ENCODE data around the gene TRIML2.

The TRIML2 gene

GRCh38 chr4:188107931-188108843 is 1.2 kb downstream of the TRIML2 start:
- Histone ChIP-seq H3K4me1 (ENCODE audit: control insufficient read depth in 2 of 2, insufficient read depth in 2 of 2, low read length in 2 of 2) (no peaks in the 10 kb centered on the region), H3K27me3 (ENCODE audit: control insufficient read depth in 2 of 2, insufficient read depth in 2 of 2, low read length in 2 of 2) (no peaks in the 10 kb centered on the region), H3K4me3 (ENCODE audit: low read length in 2 of 2) (no peak overlapping the region), H3K36me3 (ENCODE audit: control insufficient read depth in 2 of 2, insufficient read depth in 2 of 2, low read length in 2 of 2) (no peaks in the 10 kb centered on the region), H3K27ac (ENCODE audit: low read depth in 2 of 2, low read length in 2 of 2) (no peak overlapping the region), H3K9me3 (ENCODE audit: control insufficient read depth in 2 of 2, low read length in 2 of 2) (no peaks in the 10 kb centered on the region), H3K9ac (ENCODE audit: low read depth in 1 of 2, low read length in 2 of 2) (no peak overlapping the region)

- Histone ChIP-seq H3K4me1 (ENCODE audit: control insufficient read depth in 2 of 2, insufficient read depth in 2 of 2, low read length in 2 of 2) (no peaks in the 10 kb centered on the region), H3K27me3 (ENCODE audit: control insufficient read depth in 2 of 2, insufficient read depth in 2 of 2, low read length in 2 of 2) (no peaks in the 10 kb centered on the region)
Observed at GRCh38 chr4:188106454-188106853, 2.9 kb downstream of the TRIML2 start.

GRCh38 chr4:188092824-188093223 is 16.6 kb downstream of the TRIML2 start:
- Histone ChIP-seq H3K9ac (ENCODE audit: low read depth in 1 of 2, low read length in 2 of 2) (no peak overlapping the region), H3K27ac (ENCODE audit: low read depth in 2 of 2, low read length in 2 of 2) (no peak overlapping the region), H3K9me3 (ENCODE audit: control insufficient read depth in 2 of 2, low read length in 2 of 2) (no peaks in the 10 kb centered on the region), H3K4me3 (ENCODE audit: low read length in 2 of 2) (no peak overlapping the region), H3K4me1 (ENCODE audit: control insufficient read depth in 2 of 2, insufficient read depth in 2 of 2, low read length in 2 of 2) (no peaks in the 10 kb centered on the region), H3K36me3 (ENCODE audit: control insufficient read depth in 2 of 2, insufficient read depth in 2 of 2, low read length in 2 of 2) (no peaks in the 10 kb centered on the region), H3K27me3 (ENCODE audit: control insufficient read depth in 2 of 2, insufficient read depth in 2 of 2, low read length in 2 of 2) (no peaks in the 10 kb centered on the region)

More at GRCh38 chr4:188106454-188106853, 2.9 kb downstream of the TRIML2 start:
- Histone ChIP-seq H3K36me3 (ENCODE audit: control insufficient read depth in 2 of 2, insufficient read depth in 2 of 2, low read length in 2 of 2) (no peaks in the 10 kb centered on the region), H3K4me3 (ENCODE audit: low read length in 2 of 2) (no peak overlapping the region), H3K9ac (ENCODE audit: low read depth in 1 of 2, low read length in 2 of 2) (no peak overlapping the region), H3K27ac (ENCODE audit: low read depth in 2 of 2, low read length in 2 of 2) (no peak overlapping the region), H3K9me3 (ENCODE audit: control insufficient read depth in 2 of 2, low read length in 2 of 2) (no peaks in the 10 kb centered on the region)

GRCh38 chr4:188086858-188087257 is 22.5 kb downstream of the TRIML2 start:
- H3K4me3 ChIP-seq (ENCODE audit: low read length in 2 of 2), result no peak overlapping the region
- no peaks in the 10 kb centered on the region for H3K27me3 ChIP-seq (ENCODE audit: control insufficient read depth in 2 of 2, insufficient read depth in 2 of 2, low read length in 2 of 2)
- H3K4me1 ChIP-seq (ENCODE audit: control insufficient read depth in 2 of 2, insufficient read depth in 2 of 2, low read length in 2 of 2), result no peaks in the 10 kb centered on the region
- no peaks in the 10 kb centered on the region for H3K36me3 ChIP-seq (ENCODE audit: control insufficient read depth in 2 of 2, insufficient read depth in 2 of 2, low read length in 2 of 2)
- H3K9me3 ChIP-seq (ENCODE audit: control insufficient read depth in 2 of 2, low read length in 2 of 2), result no peaks in the 10 kb centered on the region
- no peak overlapping the region for H3K27ac ChIP-seq (ENCODE audit: low read depth in 2 of 2, low read length in 2 of 2)
- H3K9ac ChIP-seq (ENCODE audit: low read depth in 1 of 2, low read length in 2 of 2), result no peak overlapping the region

GRCh38 chr4:188082796-188083195 is 26.6 kb downstream of the TRIML2 start:
- Histone ChIP-seq H3K4me3 (ENCODE audit: low read length in 2 of 2) (no peak overlapping the region), H3K4me1 (ENCODE audit: control insufficient read depth in 2 of 2, insufficient read depth in 2 of 2, low read length in 2 of 2) (no peaks in the 10 kb centered on the region), H3K27me3 (ENCODE audit: control insufficient read depth in 2 of 2, insufficient read depth in 2 of 2, low read length in 2 of 2) (no peaks in the 10 kb centered on the region), H3K27ac (ENCODE audit: low read depth in 2 of 2, low read length in 2 of 2) (no peak overlapping the region), H3K9ac (ENCODE audit: low read depth in 1 of 2, low read length in 2 of 2) (no peak overlapping the region), H3K36me3 (ENCODE audit: control insufficient read depth in 2 of 2, insufficient read depth in 2 of 2, low read length in 2 of 2) (no peaks in the 10 kb centered on the region), H3K9me3 (ENCODE audit: control insufficient read depth in 2 of 2, low read length in 2 of 2) (no peaks in the 10 kb centered on the region)

- Histone ChIP-seq H3K9ac (ENCODE audit: low read depth in 1 of 2, low read length in 2 of 2) (no peak overlapping the region), H3K36me3 (ENCODE audit: control insufficient read depth in 2 of 2, insufficient read depth in 2 of 2, low read length in 2 of 2) (no peaks in the 10 kb centered on the region)
Observed at GRCh38 chr4:188078116-188078515, 31.3 kb downstream of the TRIML2 start.

GRCh38 chr4:188076169-188076568 is 33.2 kb downstream of the TRIML2 start:
- no peaks in the 10 kb centered on the region for H3K27me3 ChIP-seq (ENCODE audit: control insufficient read depth in 2 of 2, insufficient read depth in 2 of 2, low read length in 2 of 2)
- H3K4me1 ChIP-seq (ENCODE audit: control insufficient read depth in 2 of 2, insufficient read depth in 2 of 2, low read length in 2 of 2), result no peaks in the 10 kb centered on the region
- H3K9ac ChIP-seq (ENCODE audit: low read depth in 1 of 2, low read length in 2 of 2), result no peak overlapping the region
- H3K27ac ChIP-seq (ENCODE audit: low read depth in 2 of 2, low read length in 2 of 2), result no peak overlapping the region
- H3K9me3 ChIP-seq (ENCODE audit: control insufficient read depth in 2 of 2, low read length in 2 of 2), result no peaks in the 10 kb centered on the region
- H3K4me3 ChIP-seq (ENCODE audit: low read length in 2 of 2), result no peak overlapping the region
- no peaks in the 10 kb centered on the region for H3K36me3 ChIP-seq (ENCODE audit: control insufficient read depth in 2 of 2, insufficient read depth in 2 of 2, low read length in 2 of 2)

More at GRCh38 chr4:188078116-188078515, 31.3 kb downstream of the TRIML2 start:
- Histone ChIP-seq H3K27ac (ENCODE audit: low read depth in 2 of 2, low read length in 2 of 2) (no peak overlapping the region), H3K27me3 (ENCODE audit: control insufficient read depth in 2 of 2, insufficient read depth in 2 of 2, low read length in 2 of 2) (no peaks in the 10 kb centered on the region), H3K4me1 (ENCODE audit: control insufficient read depth in 2 of 2, insufficient read depth in 2 of 2, low read length in 2 of 2) (no peaks in the 10 kb centered on the region), H3K4me3 (ENCODE audit: low read length in 2 of 2) (no peak overlapping the region), H3K9me3 (ENCODE audit: control insufficient read depth in 2 of 2, low read length in 2 of 2) (no peaks in the 10 kb centered on the region)

GRCh38 chr4:188061083-188061482 is 48.3 kb downstream of the TRIML2 start:
- Histone ChIP-seq H3K9me3 (ENCODE audit: control insufficient read depth in 2 of 2, low read length in 2 of 2) (no peaks in the 10 kb centered on the region), H3K27me3 (ENCODE audit: control insufficient read depth in 2 of 2, insufficient read depth in 2 of 2, low read length in 2 of 2) (no peaks in the 10 kb centered on the region), H3K27ac (ENCODE audit: low read depth in 2 of 2, low read length in 2 of 2) (no peak overlapping the region), H3K9ac (ENCODE audit: low read depth in 1 of 2, low read length in 2 of 2) (no peak overlapping the region), H3K4me3 (ENCODE audit: low read length in 2 of 2) (no peak overlapping the region), H3K4me1 (ENCODE audit: control insufficient read depth in 2 of 2, insufficient read depth in 2 of 2, low read length in 2 of 2) (no peaks in the 10 kb centered on the region), H3K36me3 (ENCODE audit: control insufficient read depth in 2 of 2, insufficient read depth in 2 of 2, low read length in 2 of 2) (no peaks in the 10 kb centered on the region)

- no peaks in the 10 kb centered on the region for H3K36me3 ChIP-seq (ENCODE audit: control insufficient read depth in 2 of 2, insufficient read depth in 2 of 2, low read length in 2 of 2)
- H3K9ac ChIP-seq (ENCODE audit: low read depth in 1 of 2, low read length in 2 of 2), result no peak overlapping the region
- no peak overlapping the region for H3K27ac ChIP-seq (ENCODE audit: low read depth in 2 of 2, low read length in 2 of 2)
- no peaks in the 10 kb centered on the region for H3K9me3 ChIP-seq (ENCODE audit: control insufficient read depth in 2 of 2, low read length in 2 of 2)
- H3K4me3 ChIP-seq (ENCODE audit: low read length in 2 of 2), result no peak overlapping the region
- H3K27me3 ChIP-seq (ENCODE audit: control insufficient read depth in 2 of 2, insufficient read depth in 2 of 2, low read length in 2 of 2), result no peaks in the 10 kb centered on the region
- no peaks in the 10 kb centered on the region for H3K4me1 ChIP-seq (ENCODE audit: control insufficient read depth in 2 of 2, insufficient read depth in 2 of 2, low read length in 2 of 2)
Observed at GRCh38 chr4:188053302-188053701, 56.1 kb downstream of the TRIML2 start.

- no peak overlapping the region for H3K9ac ChIP-seq (ENCODE audit: low read depth in 1 of 2, low read length in 2 of 2)
- H3K27ac ChIP-seq (ENCODE audit: low read depth in 2 of 2, low read length in 2 of 2), result no peak overlapping the region
- H3K4me1 ChIP-seq (ENCODE audit: control insufficient read depth in 2 of 2, insufficient read depth in 2 of 2, low read length in 2 of 2), result no peaks in the 10 kb centered on the region
- no peaks in the 10 kb centered on the region for H3K9me3 ChIP-seq (ENCODE audit: control insufficient read depth in 2 of 2, low read length in 2 of 2)
- H3K27me3 ChIP-seq (ENCODE audit: control insufficient read depth in 2 of 2, insufficient read depth in 2 of 2, low read length in 2 of 2), result no peaks in the 10 kb centered on the region
- H3K36me3 ChIP-seq (ENCODE audit: control insufficient read depth in 2 of 2, insufficient read depth in 2 of 2, low read length in 2 of 2), result no peaks in the 10 kb centered on the region
- no peak overlapping the region for H3K4me3 ChIP-seq (ENCODE audit: low read length in 2 of 2)
Observed at GRCh38 chr4:188046657-188047056, 62.7 kb downstream of the TRIML2 start.
